Prostate gland (tissue), 2 donors: ENCODE data around the gene CTNNA2.

Experiments
- POLR2A ChIP-seq: fragments of 450-650 bp; IDR thresholded peaks from one replicate; pipeline ENCODE4 v1.6.1; 2016; ENCODE audit warnings: antibody characterized with exemption, mild to moderate bottlenecking
- POLR2AphosphoS5 ChIP-seq: sonication (generic); formaldehyde crosslinking; IDR thresholded peaks from one replicate; pipeline ENCODE4 v1.6.1; 2017; ENCODE audit warnings: antibody characterized with exemption
- TF ChIP-seq, protein P1 (sequence below), 4 experiments: fragments of 200-600 bp in 2 of 4; fragments of 450-650 bp in 2 of 4; sonication (generic) in 2 of 4; IDR thresholded peaks; 1 replicate in 3 of 4; 2 replicates in 1 of 4; pipeline ENCODE4 v1.5.1; 2016 to 2019; ENCODE audit warnings: antibody characterized with exemption in 4 of 4, mild to moderate bottlenecking in 2 of 4, moderate library complexity in 2 of 4

DNA sequence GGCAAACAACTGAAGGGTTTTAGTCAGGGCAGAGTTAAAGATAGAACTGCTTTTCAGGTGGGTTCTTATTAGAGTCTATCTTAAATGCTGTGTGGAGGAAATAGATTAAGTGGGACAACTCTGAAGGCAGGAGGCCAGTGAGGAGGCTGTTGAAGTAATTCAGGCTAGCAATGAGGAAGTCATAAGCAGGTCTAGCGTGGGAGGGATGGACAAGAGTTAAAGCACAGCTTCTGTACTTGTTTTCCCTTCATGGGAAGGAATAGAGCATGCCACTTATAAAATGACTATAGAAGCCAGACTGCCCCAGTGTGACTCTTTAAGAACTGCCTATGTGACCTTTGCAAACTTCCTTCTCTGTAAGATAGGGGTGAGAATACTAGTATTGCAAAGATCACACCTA, 993.7 kb downstream of the CTNNA2 start:
- TF ChIP-seq POLR2A: no peak
- TF ChIP-seq, protein P1, sequence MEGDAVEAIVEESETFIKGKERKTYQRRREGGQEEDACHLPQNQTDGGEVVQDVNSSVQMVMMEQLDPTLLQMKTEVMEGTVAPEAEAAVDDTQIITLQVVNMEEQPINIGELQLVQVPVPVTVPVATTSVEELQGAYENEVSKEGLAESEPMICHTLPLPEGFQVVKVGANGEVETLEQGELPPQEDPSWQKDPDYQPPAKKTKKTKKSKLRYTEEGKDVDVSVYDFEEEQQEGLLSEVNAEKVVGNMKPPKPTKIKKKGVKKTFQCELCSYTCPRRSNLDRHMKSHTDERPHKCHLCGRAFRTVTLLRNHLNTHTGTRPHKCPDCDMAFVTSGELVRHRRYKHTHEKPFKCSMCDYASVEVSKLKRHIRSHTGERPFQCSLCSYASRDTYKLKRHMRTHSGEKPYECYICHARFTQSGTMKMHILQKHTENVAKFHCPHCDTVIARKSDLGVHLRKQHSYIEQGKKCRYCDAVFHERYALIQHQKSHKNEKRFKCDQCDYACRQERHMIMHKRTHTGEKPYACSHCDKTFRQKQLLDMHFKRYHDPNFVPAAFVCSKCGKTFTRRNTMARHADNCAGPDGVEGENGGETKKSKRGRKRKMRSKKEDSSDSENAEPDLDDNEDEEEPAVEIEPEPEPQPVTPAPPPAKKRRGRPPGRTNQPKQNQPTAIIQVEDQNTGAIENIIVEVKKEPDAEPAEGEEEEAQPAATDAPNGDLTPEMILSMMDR (IDR thresholded peaks at IDR 0.05): no peak
- no peak for TF ChIP-seq POLR2AphosphoS5
